HG03103 (cell line): ENCODE measurements around the gene LIPA.
"Not testable (repeated sequence)": the region's sequence is repeated elsewhere in the genome, so short reads cannot be mapped to it uniquely, and the experiment has no call there.

Experiments used
- ATAC-seq: cut with Tn5 transposase; IDR thresholded peaks from one replicate; pipeline ENCODE4 v1.9.1; 2021; ENCODE audit warnings: low read depth; ENCODE audit not compliant: unreplicated experiment

LIPA gene

GRCh38 chr10:89213191-89213808, 38.3 kb downstream of the LIPA start:
- no peak for ATAC-seq

DNA sequence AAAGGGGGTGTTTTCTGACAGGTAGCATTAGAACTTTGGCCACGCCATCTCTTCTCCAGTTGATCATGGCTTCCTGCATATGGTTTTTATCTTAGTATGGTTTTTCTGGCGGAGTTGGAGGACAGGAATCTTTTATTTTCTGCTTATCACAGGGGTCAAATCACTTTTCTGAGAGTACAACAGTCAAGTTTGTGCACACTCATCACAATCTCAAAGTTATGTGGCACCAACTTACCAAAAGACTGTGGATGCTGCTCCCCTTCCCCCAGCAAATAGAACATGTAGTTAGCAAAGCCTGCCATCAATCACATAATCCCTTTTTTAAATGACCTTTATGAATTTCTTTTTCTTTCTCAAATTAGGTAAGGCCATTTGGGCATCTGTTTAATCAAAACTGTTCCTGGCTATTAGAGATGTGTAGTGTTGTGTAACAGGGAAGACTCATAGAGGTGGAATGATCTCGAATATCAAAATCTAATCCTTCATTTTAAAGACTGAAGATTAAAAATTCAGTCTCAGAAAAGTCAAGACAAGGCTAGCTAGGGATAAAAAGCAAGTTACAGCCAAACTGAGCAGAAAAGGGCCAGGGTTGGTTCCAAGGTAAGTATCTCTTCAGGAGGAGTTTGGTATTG, 40.7 kb downstream of the LIPA start:
- ATAC-seq: no peak

GRCh38 chr10:89209718-89210117, 41.9 kb downstream of the LIPA start:
- ATAC-seq: no peak

DNA sequence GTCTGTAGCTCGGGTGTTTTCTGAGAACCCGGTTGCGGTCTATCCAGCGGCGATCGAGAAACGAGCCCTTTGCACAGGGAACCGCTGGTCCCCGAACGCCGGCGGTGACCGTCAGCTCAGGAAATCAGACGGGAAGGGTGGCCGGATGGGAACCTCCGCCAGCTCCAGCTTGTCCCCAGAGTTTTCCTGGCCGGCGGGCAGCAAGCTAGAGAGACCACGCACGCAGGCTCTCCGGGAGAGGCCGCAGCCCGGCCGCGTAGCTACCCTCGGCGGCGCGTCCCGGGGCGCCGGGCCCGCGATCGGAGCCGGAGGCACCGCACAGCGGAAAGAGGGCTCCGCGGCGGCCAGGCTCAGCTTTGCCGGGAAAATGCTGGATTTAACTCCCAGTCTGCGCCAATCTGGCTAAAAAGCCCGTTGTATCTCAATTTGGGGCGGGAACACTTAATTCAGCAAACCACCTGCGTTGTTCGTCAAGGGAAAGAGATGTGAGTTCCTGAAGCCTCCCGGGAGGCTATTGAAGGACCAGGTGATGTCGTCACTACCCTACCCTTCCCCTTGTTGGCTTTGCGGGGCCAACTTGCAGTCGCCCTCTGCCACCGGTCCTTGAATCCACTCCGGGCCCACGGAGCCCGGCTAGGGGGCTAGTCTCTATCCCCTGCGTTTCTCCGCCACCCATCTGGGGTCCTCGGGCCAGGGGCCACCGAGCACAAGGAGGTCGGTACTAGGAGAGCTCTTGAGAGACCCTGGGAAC, 43.6 kb downstream of the LIPA start:
- no peak for ATAC-seq

- ATAC-seq: no peak
Measured at GRCh38 chr10:89207181-89207800, 44.3 kb downstream of the LIPA start, which contains the start of gene CH25H. Gene CH25H (minus strand): TSS chr10:89207317. CDS start chr10:89207292, 25 bp downstream.

GRCh38 chr10:89206402-89207180, 45.0 kb downstream of the LIPA start:
- ATAC-seq: no peak

DNA sequence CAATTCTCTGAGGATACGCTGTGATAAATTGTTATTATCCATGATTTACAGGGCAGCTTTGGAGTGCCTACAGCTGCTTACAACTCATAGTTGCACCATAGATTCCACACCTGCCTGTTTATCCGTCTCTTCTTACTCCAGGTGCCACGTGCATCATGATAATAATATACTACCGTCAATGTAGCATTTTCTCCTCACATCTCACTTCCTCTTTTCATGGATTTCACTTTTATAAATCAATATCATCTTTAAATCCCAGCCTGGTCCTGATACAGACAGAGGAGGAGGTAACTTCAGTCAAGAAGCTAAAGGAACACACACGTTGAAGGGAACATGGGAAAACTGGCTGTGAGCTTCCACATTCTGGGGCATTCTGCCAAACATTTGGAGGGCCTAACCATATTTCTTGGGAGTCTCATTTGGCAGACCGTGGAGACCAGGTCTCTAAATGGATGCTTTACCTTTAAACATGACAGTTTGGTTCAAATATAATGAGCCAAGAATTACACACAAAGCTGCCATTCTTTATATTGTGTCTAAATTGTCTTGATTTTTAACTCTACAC, 46.9 kb downstream of the LIPA start:
- ATAC-seq: no peak

- no peak for ATAC-seq
Measured at GRCh38 chr10:89203237-89203636, 48.3 kb downstream of the LIPA start.

GRCh38 chr10:89202033-89202425, 49.5 kb downstream of the LIPA start:
- ATAC-seq: no peak

DNA sequence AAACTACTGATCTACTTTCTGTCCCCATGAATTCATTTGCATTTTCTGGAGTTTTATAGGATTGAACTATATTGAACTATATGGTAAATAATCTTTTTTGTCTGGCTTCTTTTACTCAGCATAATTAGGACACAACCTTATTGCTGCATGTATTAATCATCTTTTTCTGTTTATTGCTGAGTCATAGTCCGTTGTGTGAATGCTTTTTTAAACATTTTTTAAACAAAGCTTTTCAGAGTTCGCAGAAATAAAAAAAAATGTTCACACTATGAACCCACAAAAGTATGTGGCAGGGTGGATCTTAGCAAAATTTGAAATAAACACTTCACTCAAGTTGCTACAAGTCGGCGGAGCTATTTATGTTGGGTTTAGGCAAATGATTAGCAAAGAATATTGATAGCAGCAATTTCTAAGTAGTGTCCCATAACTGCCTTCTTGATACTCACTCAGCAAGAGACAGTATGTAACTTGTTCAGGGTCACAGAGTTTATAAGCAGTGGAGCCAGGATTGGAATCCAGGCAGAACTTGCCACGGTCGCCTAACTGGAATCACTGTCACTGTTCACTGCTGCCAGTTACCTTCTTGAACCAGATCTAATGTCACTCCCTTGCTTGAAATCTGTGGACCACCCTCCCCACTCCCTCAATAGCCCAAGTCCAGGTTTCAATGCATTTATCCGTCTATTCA, 50.1 kb downstream of the LIPA start:
- ATAC-seq: no peak

DNA sequence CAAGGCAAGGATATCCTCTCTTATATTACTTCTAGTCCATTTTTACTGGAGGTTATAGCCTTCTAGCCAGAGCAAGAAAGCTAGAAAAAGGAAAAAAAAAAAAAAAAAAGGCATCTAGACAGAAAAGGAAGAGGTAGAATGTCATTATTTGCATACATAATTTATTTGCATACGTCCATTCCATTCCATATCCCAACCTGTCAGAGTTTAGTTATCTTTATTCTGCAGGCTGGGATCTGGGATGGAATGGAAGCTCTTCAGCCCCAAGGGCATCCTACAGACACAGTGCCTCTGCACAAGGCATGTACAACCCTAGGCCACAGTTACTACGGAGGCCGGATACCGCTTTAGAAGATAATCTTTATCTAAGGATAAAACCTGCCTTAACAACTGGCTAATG, 54.1 kb downstream of the LIPA start:
- ATAC-seq: no peak

DNA sequence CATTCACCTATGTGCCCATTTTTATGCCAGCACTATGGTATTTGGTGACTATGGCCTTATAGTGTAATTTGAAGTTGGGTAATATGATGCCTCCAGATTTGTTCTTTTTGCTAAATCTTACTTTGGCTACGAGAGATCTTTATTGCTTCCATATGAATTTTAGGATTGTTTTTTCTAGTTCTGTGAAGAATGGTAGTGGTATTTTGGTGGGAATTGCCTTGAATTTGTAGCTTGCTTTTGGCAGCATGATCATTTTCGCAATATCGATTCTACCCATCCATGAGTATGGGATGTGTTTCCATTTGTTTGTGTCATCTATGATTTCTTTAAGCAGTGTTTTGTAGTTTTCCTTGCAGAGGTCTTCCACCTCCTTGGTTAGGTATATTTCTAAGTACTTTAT, 60.3 kb downstream of the LIPA start:
- ATAC-seq: not testable (repeated sequence)

GRCh38 chr10:89189211-89189734, 62.3 kb downstream of the LIPA start:
- no peak for ATAC-seq

DNA sequence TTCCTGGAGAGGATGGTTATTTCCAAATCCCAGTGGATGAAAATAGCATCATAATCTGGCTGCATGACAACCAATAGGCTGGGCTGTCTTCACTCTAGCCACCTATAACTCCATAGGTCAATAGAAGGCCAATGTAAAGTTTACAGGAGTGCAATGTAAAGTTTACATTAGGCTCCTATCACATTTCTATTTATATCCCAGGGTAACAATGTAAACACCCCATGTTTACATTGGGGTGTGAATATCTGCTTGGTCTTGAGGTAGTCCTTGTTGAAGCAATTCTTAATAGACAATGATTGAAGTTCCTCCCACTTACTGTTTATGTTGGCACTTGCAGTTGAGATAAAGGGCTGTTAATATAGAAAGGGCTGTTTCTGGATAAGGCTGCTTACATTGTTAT, 65.9 kb downstream of the LIPA start:
- ATAC-seq: no peak

GRCh38 chr10:89184638-89185037, 66.9 kb downstream of the LIPA start:
- no peak for ATAC-seq

GRCh38 chr10:89183571-89183970, 68.0 kb downstream of the LIPA start:
- no peak for ATAC-seq

GRCh38 chr10:89182894-89183293, 68.7 kb downstream of the LIPA start:
- ATAC-seq: no peak

DNA sequence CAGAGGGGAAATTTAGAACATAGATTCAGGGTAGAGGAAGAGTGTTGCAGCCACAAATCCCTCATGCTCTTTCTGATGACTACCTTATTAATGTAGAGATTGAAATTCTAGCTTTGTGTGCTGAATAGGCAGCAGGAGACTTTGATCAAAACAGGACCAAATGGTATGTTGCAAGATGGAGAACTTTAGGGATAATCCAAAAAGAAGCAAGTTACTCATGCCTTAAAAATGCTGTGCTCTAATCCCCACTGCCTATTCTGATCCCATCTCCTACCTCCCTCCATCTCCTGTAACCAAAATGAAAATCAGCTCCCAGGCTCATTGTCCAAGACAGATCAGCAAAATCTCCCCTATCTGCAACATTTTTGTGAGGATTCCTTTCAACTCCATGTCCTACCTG, 75.8 kb downstream of the LIPA start:
- ATAC-seq: no peak

DNA sequence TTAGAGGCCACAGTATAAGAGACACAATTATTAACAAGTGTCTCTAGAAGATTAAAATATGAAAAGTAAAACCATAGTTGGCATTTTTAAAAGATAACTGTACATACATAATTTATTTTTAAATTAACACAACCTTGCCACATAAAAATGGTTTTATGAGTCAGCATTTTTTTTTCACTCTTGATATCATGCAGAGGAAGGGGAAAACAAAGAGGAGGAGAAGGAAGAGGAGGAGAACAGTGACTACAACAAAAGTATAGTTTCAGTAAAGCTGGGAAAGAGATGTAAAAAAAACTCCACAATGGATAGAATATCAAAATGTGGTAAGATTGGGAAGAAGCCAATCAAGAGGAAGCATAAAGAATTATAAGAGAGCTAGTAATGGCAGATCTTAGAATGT, 78.5 kb downstream of the LIPA start:
- ATAC-seq: no peak
